Gastroesophageal sphincter (tissue), 3 donors: ENCODE measurements around the gene TAGLN.

Experiments used
- CTCF ChIP-seq, 4 experiments: fragments of 200-600 bp in 2 of 4; fragments of 450-650 bp in 2 of 4; sonication (generic) in 1 of 4; IDR thresholded peaks; one replicate each; pipeline ENCODE4 v1.5.1; 2017 to 2019; ENCODE audit warnings: antibody characterized with exemption in 4 of 4, mild to moderate bottlenecking in 2 of 4, moderate library complexity in 2 of 4
- EP300 ChIP-seq: sonication (generic); formaldehyde crosslinking; IDR thresholded peaks from one replicate; pipeline ENCODE4 v1.6.1; 2017; ENCODE audit warnings: antibody characterized with exemption, mild to moderate bottlenecking
- POLR2A ChIP-seq, 2 donors: fragments of 450-650 bp; IDR thresholded peaks; one replicate each; pipeline ENCODE4 v1.6.1; 2017; ENCODE audit warnings: antibody characterized with exemption in 2 of 2, mild to moderate bottlenecking in 2 of 2, moderate library complexity in 1 of 2
- POLR2AphosphoS5 ChIP-seq: sonication (generic); formaldehyde crosslinking; IDR thresholded peaks from one replicate; pipeline ENCODE4 v1.6.1; 2017; ENCODE audit warnings: antibody characterized with exemption

- TF ChIP-seq POLR2AphosphoS5 (peak; percentile 76), CTCF (IDR thresholded peaks at IDR 0.05) (peak in 1 of 4 experiments; percentile 40), POLR2A (IDR thresholded peaks at IDR 0.05) (peak; percentile 24 to 27), EP300 (no peak)
Observed at GRCh38 chr11:117200813-117201657, 1.9 kb downstream of the TAGLN start.
